Measurements from ENCODE around the gene CFDP1.

DNA sequence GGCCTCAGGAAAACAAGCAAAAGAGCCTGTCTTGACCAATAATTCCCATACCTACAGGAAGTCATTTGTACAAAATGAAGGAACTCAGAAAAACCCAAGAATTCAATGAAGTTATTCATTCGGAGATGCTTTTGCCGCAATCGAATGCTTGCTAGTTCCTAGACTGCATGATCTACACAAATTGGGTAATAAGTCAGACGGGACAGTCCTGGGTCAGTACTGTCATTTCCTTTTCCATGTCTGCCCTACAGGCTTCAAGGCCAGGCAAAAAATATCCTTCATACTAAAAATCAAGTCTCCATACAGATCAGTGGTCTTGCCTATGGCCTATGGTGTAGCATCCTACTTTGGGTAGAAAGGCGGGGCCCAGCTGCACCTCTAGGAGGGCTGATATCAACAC lies 71.4 kb downstream of the CFDP1 start:
- TF ChIP-seq, protein P1, sequence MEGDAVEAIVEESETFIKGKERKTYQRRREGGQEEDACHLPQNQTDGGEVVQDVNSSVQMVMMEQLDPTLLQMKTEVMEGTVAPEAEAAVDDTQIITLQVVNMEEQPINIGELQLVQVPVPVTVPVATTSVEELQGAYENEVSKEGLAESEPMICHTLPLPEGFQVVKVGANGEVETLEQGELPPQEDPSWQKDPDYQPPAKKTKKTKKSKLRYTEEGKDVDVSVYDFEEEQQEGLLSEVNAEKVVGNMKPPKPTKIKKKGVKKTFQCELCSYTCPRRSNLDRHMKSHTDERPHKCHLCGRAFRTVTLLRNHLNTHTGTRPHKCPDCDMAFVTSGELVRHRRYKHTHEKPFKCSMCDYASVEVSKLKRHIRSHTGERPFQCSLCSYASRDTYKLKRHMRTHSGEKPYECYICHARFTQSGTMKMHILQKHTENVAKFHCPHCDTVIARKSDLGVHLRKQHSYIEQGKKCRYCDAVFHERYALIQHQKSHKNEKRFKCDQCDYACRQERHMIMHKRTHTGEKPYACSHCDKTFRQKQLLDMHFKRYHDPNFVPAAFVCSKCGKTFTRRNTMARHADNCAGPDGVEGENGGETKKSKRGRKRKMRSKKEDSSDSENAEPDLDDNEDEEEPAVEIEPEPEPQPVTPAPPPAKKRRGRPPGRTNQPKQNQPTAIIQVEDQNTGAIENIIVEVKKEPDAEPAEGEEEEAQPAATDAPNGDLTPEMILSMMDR (IDR thresholded peaks at IDR 0.05), result no peak
- no peak for TF ChIP-seq POLR2AphosphoS5 (IDR thresholded peaks at IDR 0.05)

Data from suprapubic skin (tissue), 3 donors.